ENCODE results near the gene SPAG8.

DNA sequence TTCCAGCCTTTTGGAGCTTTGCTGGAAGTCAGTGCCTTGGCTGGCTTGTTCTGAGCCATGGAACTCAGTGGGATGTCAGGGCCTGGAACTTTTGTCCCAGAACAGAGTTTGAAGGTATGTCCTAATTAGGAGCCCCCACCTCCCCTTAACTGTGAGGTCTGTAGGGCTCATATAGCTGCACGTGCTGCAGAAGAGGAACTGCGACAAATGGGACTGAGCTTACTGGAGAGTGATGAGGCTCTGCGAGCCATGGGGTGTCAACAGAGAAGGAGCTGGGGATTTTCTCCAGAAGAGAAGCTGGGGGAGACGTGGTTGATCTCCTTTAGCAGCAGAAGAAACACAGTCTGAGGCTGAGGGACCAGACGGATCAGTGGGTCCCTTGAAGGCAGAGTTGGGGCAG, 27.9 kb upstream of the SPAG8 start:
- TF ChIP-seq, protein P1, sequence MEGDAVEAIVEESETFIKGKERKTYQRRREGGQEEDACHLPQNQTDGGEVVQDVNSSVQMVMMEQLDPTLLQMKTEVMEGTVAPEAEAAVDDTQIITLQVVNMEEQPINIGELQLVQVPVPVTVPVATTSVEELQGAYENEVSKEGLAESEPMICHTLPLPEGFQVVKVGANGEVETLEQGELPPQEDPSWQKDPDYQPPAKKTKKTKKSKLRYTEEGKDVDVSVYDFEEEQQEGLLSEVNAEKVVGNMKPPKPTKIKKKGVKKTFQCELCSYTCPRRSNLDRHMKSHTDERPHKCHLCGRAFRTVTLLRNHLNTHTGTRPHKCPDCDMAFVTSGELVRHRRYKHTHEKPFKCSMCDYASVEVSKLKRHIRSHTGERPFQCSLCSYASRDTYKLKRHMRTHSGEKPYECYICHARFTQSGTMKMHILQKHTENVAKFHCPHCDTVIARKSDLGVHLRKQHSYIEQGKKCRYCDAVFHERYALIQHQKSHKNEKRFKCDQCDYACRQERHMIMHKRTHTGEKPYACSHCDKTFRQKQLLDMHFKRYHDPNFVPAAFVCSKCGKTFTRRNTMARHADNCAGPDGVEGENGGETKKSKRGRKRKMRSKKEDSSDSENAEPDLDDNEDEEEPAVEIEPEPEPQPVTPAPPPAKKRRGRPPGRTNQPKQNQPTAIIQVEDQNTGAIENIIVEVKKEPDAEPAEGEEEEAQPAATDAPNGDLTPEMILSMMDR (IDR thresholded peaks at IDR 0.05; ENCODE audit: borderline replicate concordance, extremely low read depth, low read length, poor library complexity, severe bottlenecking) = no peak
- no peak for TF ChIP-seq EZH2 (IDR thresholded peaks at IDR 0.05; ENCODE audit: borderline replicate concordance, low read depth, low read length, severe bottlenecking)

All from DND-41 (cell line).